ENCODE measurements around the gene PLCL2. TPM values are rescaled to one million over a fixed set of nuclear protein-coding genes. Genes with fewer than 3 reads are reported as not detected.

PLCL2 gene
- total RNA-seq, 1 experiment from 2014 or later, result 2.5 TPM

GRCh38 chr3:17028363-17028762, 143.6 kb downstream of the PLCL2 start:
- H3K4me1 ChIP-seq (ENCODE audit: low read length), result no peaks in the 10 kb centered on the region
- no peaks in the 10 kb centered on the region for H3K9me3 ChIP-seq (ENCODE audit: low read length)
- no peaks in the 10 kb centered on the region for H3K79me2 ChIP-seq (ENCODE audit: low read length)
- no peak overlapping the region for H3K4me2 ChIP-seq (ENCODE audit: low read depth, low read length, poor library complexity, severe bottlenecking)
- no peaks in the 10 kb centered on the region for H3K27me3 ChIP-seq (ENCODE audit: low read length)
- DNase-seq, result no peak
- H2AFZ ChIP-seq (ENCODE audit: low read length), result no peak overlapping the region
- H3K36me3 ChIP-seq (ENCODE audit: insufficient read depth, low read length), result no peaks in the 10 kb centered on the region
- no peak overlapping the region for H3K4me3 ChIP-seq (ENCODE audit: low read length)
- H4K20me1 ChIP-seq (ENCODE audit: insufficient read depth, low read depth, low read length), result 0 out of 2 replicates have a peak, but pooled peaks cover 7% of the 10 kb centered on the region
- no peak overlapping the region for H3K9ac ChIP-seq (ENCODE audit: low read length)
- H3K9me2 ChIP-seq (replicated peaks; ENCODE audit: insufficient read depth, low read length), result no peaks in the 10 kb centered on the region
- no peak overlapping the region for H3K27ac ChIP-seq (ENCODE audit: low read length)

GRCh38 chr3:17030438-17030837, 145.7 kb downstream of the PLCL2 start:
- Histone ChIP-seq H3K9ac (ENCODE audit: low read length) (no peak overlapping the region), H3K79me2 (ENCODE audit: low read length) (no peaks in the 10 kb centered on the region), H3K9me2 (replicated peaks; ENCODE audit: insufficient read depth, low read length) (no peaks in the 10 kb centered on the region), H3K27me3 (ENCODE audit: low read length) (no peaks in the 10 kb centered on the region), H4K20me1 (ENCODE audit: insufficient read depth, low read depth, low read length) (0 out of 2 replicates have a peak, but pooled peaks cover 7% of the 10 kb centered on the region), H3K27ac (ENCODE audit: low read length) (no peak overlapping the region), H3K4me3 (ENCODE audit: low read length) (no peak overlapping the region), H3K4me1 (ENCODE audit: low read length) (no peaks in the 10 kb centered on the region), H3K4me2 (ENCODE audit: low read depth, low read length, poor library complexity, severe bottlenecking) (no peak overlapping the region), H2AFZ (ENCODE audit: low read length) (no peak overlapping the region), H3K9me3 (ENCODE audit: low read length) (no peaks in the 10 kb centered on the region), H3K36me3 (ENCODE audit: insufficient read depth, low read length) (no peaks in the 10 kb centered on the region)
- DNase-seq, result no peak

GRCh38 chr3:17030956-17031652, 146.3 kb downstream of the PLCL2 start:
- Histone ChIP-seq H3K9me3 (ENCODE audit: low read length) (no peaks in the 10 kb centered on the region), H3K36me3 (ENCODE audit: insufficient read depth, low read length) (no peaks in the 10 kb centered on the region), H3K27ac (ENCODE audit: low read length) (no peak overlapping the region), H2AFZ (ENCODE audit: low read length) (no peak overlapping the region), H3K4me3 (ENCODE audit: low read length) (no peak overlapping the region), H3K9me2 (replicated peaks; ENCODE audit: insufficient read depth, low read length) (no peaks in the 10 kb centered on the region), H4K20me1 (ENCODE audit: insufficient read depth, low read depth, low read length) (0 out of 2 replicates have a peak, but pooled peaks cover 7% of the 10 kb centered on the region), H3K9ac (ENCODE audit: low read length) (no peak overlapping the region), H3K79me2 (ENCODE audit: low read length) (no peaks in the 10 kb centered on the region), H3K27me3 (ENCODE audit: low read length) (no peaks in the 10 kb centered on the region), H3K4me2 (ENCODE audit: low read depth, low read length, poor library complexity, severe bottlenecking) (no peak overlapping the region), H3K4me1 (ENCODE audit: low read length) (no peaks in the 10 kb centered on the region)
- DNase-seq, result no peak

- no peak overlapping the region for H3K27ac ChIP-seq (ENCODE audit: low read length)
- no peak overlapping the region for H2AFZ ChIP-seq (ENCODE audit: low read length)
- H3K27me3 ChIP-seq (ENCODE audit: low read length), result no peaks in the 10 kb centered on the region
- no peak overlapping the region for H3K4me3 ChIP-seq (ENCODE audit: low read length)
- H3K9me2 ChIP-seq (replicated peaks; ENCODE audit: insufficient read depth, low read length), result no peaks in the 10 kb centered on the region
- H3K79me2 ChIP-seq (ENCODE audit: low read length), result no peaks in the 10 kb centered on the region
- H3K9me3 ChIP-seq (ENCODE audit: low read length), result no peaks in the 10 kb centered on the region
- DNase-seq, result no peak
- 0 out of 2 replicates have a peak, but pooled peaks cover 7% of the 10 kb centered on the region for H4K20me1 ChIP-seq (ENCODE audit: insufficient read depth, low read depth, low read length)
- H3K4me2 ChIP-seq (ENCODE audit: low read depth, low read length, poor library complexity, severe bottlenecking), result no peak overlapping the region
- H3K9ac ChIP-seq (ENCODE audit: low read length), result no peak overlapping the region
- H3K4me1 ChIP-seq (ENCODE audit: low read length), result no peaks in the 10 kb centered on the region
- no peaks in the 10 kb centered on the region for H3K36me3 ChIP-seq (ENCODE audit: insufficient read depth, low read length)
These were observed 147.8 kb downstream of the PLCL2 start for GRCh38 chr3:17032407-17033034.

- Histone ChIP-seq H3K27me3 (ENCODE audit: low read length) (no peaks in the 10 kb centered on the region), H3K9ac (ENCODE audit: low read length) (no peak overlapping the region), H3K4me2 (ENCODE audit: low read depth, low read length, poor library complexity, severe bottlenecking) (no peak overlapping the region), H3K27ac (ENCODE audit: low read length) (no peak overlapping the region), H3K9me3 (ENCODE audit: low read length) (no peaks in the 10 kb centered on the region), H3K36me3 (ENCODE audit: insufficient read depth, low read length) (no peaks in the 10 kb centered on the region), H3K4me3 (ENCODE audit: low read length) (no peak overlapping the region), H3K9me2 (replicated peaks; ENCODE audit: insufficient read depth, low read length) (no peaks in the 10 kb centered on the region), H3K79me2 (ENCODE audit: low read length) (no peaks in the 10 kb centered on the region), H2AFZ (ENCODE audit: low read length) (no peak overlapping the region), H4K20me1 (ENCODE audit: insufficient read depth, low read depth, low read length) (0 out of 2 replicates have a peak, but pooled peaks cover 7% of the 10 kb centered on the region), H3K4me1 (ENCODE audit: low read length) (no peaks in the 10 kb centered on the region)
- DNase-seq, result no peak
These were observed 148.9 kb downstream of the PLCL2 start for GRCh38 chr3:17033516-17034168.

- Histone ChIP-seq H3K36me3 (ENCODE audit: insufficient read depth, low read length) (no peaks in the 10 kb centered on the region), H3K79me2 (ENCODE audit: low read length) (no peaks in the 10 kb centered on the region), H2AFZ (ENCODE audit: low read length) (no peak overlapping the region), H3K9ac (ENCODE audit: low read length) (no peak overlapping the region), H3K4me2 (ENCODE audit: low read depth, low read length, poor library complexity, severe bottlenecking) (no peak overlapping the region), H4K20me1 (ENCODE audit: insufficient read depth, low read depth, low read length) (0 out of 2 replicates have a peak, but pooled peaks cover 7% of the 10 kb centered on the region), H3K9me2 (replicated peaks; ENCODE audit: insufficient read depth, low read length) (no peaks in the 10 kb centered on the region), H3K9me3 (ENCODE audit: low read length) (no peaks in the 10 kb centered on the region), H3K4me1 (ENCODE audit: low read length) (no peaks in the 10 kb centered on the region), H3K27me3 (ENCODE audit: low read length) (no peaks in the 10 kb centered on the region), H3K4me3 (ENCODE audit: low read length) (no peak overlapping the region), H3K27ac (ENCODE audit: low read length) (no peak overlapping the region)
- DNase-seq, result no peak
These were observed 150.3 kb downstream of the PLCL2 start for GRCh38 chr3:17035033-17035432.

- no peak for DNase-seq
- no peak overlapping the region for H3K27ac ChIP-seq (ENCODE audit: low read length)
- H3K9ac ChIP-seq (ENCODE audit: low read length), result no peak overlapping the region
- H4K20me1 ChIP-seq (ENCODE audit: insufficient read depth, low read depth, low read length), result 0 out of 2 replicates have a peak, but pooled peaks cover 6% of the 10 kb centered on the region
- H3K36me3 ChIP-seq (ENCODE audit: insufficient read depth, low read length), result no peaks in the 10 kb centered on the region
- no peaks in the 10 kb centered on the region for H3K9me3 ChIP-seq (ENCODE audit: low read length)
- H3K4me1 ChIP-seq (ENCODE audit: low read length), result no peaks in the 10 kb centered on the region
- no peak overlapping the region for H2AFZ ChIP-seq (ENCODE audit: low read length)
- H3K4me3 ChIP-seq (ENCODE audit: low read length), result no peak overlapping the region
- H3K4me2 ChIP-seq (ENCODE audit: low read depth, low read length, poor library complexity, severe bottlenecking), result no peak overlapping the region
- H3K79me2 ChIP-seq (ENCODE audit: low read length), result no peaks in the 10 kb centered on the region
- H3K27me3 ChIP-seq (ENCODE audit: low read length), result no peaks in the 10 kb centered on the region
- no peaks in the 10 kb centered on the region for H3K9me2 ChIP-seq (replicated peaks; ENCODE audit: insufficient read depth, low read length)
These were observed 151.2 kb downstream of the PLCL2 start for GRCh38 chr3:17035966-17036365.

- Histone ChIP-seq H3K36me3 (ENCODE audit: insufficient read depth, low read length) (no peaks in the 10 kb centered on the region), H3K4me3 (ENCODE audit: low read length) (no peak overlapping the region), H3K9me3 (ENCODE audit: low read length) (no peaks in the 10 kb centered on the region), H3K27me3 (ENCODE audit: low read length) (no peaks in the 10 kb centered on the region), H3K79me2 (ENCODE audit: low read length) (no peaks in the 10 kb centered on the region), H3K4me2 (ENCODE audit: low read depth, low read length, poor library complexity, severe bottlenecking) (no peak overlapping the region), H2AFZ (ENCODE audit: low read length) (no peak overlapping the region), H4K20me1 (ENCODE audit: insufficient read depth, low read depth, low read length) (no peaks in the 10 kb centered on the region), H3K9me2 (replicated peaks; ENCODE audit: insufficient read depth, low read length) (no peaks in the 10 kb centered on the region), H3K9ac (ENCODE audit: low read length) (no peak overlapping the region), H3K4me1 (ENCODE audit: low read length) (no peaks in the 10 kb centered on the region), H3K27ac (ENCODE audit: low read length) (no peak overlapping the region)
- no peak for DNase-seq
These were observed 153.4 kb downstream of the PLCL2 start for GRCh38 chr3:17038141-17038540.

All from Karpas-422 (cell line).